IPS DF 4.7 (cell line): Measurements from ENCODE around the gene CEP135.
"Not testable (repeated sequence)": the region's sequence is repeated elsewhere in the genome, so short reads cannot be mapped to it uniquely, and the experiment has no call there.

Experiments used
- DNase-seq: peaks from one replicate; pipeline ENCODE4 v3.0.0-alpha.2; 2013; ENCODE audit warnings: low spot score; ENCODE audit errors: extremely low read depth

The CEP135 gene, protein sequence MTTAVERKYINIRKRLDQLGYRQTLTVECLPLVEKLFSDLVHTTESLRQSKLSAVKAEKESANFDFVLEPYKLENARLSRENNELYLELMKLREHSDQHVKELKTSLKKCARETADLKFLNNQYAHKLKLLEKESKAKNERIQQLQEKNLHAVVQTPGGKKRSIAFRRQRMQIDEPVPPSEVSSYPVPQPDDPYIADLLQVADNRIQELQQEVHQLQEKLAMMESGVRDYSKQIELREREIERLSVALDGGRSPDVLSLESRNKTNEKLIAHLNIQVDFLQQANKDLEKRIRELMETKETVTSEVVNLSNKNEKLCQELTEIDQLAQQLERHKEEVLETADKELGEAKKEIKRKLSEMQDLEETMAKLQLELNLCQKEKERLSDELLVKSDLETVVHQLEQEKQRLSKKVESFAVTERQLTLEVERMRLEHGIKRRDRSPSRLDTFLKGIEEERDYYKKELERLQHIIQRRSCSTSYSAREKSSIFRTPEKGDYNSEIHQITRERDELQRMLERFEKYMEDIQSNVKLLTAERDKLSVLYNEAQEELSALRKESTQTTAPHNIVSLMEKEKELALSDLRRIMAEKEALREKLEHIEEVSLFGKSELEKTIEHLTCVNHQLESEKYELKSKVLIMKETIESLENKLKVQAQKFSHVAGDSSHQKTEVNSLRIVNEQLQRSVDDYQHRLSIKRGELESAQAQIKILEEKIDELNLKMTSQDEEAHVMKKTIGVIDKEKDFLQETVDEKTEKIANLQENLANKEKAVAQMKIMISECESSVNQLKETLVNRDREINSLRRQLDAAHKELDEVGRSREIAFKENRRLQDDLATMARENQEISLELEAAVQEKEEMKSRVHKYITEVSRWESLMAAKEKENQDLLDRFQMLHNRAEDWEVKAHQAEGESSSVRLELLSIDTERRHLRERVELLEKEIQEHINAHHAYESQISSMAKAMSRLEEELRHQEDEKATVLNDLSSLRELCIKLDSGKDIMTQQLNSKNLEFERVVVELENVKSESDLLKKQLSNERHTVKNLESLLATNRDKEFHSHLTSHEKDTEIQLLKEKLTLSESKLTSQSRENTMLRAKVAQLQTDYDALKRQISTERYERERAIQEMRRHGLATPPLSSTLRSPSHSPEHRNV

DNA sequence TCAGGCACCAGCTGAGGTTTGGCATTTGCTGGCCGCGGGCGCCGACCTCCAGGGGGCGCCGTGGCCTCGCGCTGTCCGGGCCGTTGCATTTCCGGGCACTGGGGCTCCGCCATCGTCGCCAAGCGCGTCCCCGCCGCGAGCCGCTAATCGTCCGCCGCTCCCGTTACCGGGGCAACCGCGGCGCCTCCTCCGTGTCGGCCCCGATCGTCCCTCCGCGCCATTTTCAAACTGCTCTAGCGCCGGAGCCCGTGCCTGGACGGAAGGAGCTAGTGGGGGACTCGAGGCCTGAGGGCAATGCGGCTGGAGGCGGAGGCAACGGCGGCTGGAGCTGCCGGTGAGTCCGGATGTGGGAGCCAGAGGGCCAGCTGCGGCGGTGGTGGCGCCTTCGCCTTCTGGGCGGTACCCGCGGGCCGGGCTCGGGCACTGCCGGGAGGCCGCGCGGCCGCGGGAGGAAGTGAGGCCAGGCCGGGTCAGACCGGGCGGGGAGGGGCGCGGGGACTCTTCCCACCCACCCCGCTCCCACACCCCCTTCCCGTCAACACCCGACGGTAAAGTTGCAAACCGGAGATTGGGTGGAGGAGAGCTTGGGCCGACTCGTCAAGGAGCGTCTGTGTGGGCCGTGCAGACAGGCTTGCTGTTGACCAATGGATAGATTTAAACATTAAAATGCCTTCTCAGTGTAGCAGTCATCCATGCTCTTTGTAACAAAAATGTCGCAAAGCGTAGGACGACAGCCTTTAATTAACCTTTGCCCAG lies at the start of gene CEP135:
TSS of gene CEP135 (plus strand) at position 220 of the 756 bp plus-strand sequence. CDS start 3,186 bp downstream, outside the sequence.
- DNase-seq, result peak; percentile 76

DNA sequence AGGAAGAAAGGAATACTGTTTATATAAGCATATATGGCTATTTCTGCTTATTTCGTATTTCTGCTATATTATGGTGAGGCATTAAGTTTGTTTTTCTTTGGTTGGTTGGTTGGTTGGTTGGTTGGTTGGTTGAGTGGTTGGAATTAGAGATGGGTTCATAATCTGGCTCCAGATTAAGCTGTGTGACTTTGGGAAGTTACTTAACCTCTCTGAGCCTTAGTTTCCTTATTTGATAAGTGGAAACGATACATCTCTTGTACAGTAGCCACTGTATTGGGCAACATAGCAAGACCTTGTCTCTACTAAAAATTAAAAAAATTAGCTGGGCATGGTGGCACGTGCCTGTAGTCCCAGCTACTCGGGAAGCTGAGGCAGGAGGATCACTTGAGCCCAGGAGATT lies 46.1 kb upstream of the CEP135 start:
- DNase-seq, result no peak

DNA sequence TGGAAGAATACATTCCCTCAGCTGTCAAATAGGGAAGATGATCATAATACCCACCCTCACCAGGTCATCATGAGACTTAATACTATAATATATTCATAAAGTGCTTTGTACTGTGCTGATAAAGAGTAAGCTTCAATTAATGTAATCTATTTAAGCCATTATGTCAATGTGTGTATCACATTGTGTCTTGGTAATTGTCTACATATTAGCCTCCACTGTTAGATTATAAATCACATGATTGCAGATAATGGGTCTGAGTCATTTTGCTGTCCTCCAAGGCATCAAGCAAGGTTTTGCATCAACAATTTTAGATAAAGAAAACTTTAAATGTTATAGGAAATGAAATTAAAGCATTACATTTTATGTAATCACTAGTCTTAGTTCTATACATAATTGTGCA lies 45.2 kb upstream of the CEP135 start:
- DNase-seq, result no peak

DNA sequence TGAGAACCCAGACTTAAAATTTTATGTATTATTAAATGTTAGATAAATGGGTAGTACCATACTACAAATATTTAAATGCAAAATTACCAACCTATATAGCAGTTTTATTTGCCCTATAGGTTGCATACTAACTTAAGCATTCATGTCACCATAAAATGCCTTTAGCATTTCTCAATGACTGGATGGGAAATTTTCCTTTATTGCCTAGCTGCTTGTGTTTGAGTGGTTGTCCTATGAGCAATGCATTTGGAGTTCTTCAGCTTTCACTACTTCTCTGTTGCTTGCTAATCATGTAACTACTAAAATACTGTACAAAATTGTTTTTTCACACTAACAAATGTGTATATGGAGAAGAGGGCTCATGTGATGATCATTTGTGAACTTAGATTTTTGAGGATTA lies 44.2 kb upstream of the CEP135 start:
- no peak for DNase-seq

DNA sequence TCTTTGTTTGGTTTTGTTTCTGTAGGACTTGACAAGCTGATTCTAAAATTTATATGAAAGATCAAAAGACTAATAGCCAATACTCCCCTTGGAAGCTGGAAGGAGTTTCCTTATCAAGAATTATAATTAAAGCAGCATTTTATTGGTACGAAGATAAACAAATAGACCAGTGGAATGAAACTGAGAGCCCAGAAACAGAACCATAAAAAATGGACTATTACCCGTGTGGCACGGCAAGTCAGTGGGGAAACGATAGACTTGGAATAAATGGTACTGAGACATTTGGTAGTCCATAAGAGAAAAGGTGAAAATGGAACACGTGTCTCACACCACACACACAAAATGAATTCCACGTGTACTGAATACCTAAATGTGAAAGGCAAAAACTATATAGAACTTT lies 42.4 kb upstream of the CEP135 start:
- DNase-seq, result no peak

DNA sequence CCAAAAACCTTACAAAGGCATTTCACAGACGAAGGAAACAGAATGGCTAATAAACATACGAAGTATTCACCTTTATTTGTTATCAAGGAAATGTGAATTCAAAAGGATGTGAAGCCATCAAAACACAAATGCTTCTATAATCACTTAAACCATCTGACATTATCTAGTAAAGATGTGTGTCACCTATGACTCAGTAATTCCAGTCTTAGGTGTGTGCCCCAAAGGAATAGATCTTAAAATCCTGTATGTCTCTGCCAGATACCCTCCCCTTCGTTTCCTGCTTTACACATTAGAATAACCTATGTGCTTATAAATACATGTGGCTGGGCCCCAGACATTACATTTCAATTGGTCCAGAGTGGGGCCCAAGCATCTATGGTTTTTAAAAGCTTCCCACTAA lies 41.8 kb upstream of the CEP135 start:
- DNase-seq, result no peak

DNA sequence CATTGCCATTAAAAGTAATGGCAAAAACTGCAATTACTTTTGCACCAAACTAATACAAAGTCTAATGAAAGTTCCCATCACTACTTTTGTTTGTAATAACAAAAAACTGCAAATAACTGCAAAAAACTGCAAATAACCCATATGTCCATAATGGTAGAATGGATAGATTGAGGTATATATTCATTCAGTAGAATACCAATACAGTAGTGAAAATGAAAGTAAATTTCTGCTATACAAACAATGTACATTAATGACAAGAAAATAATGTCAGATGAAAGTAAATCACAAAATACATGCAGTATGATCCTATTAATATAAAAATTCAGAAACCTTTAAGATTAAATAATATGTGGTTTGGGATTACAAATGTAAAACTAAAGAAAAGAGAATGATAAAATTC lies 41.3 kb upstream of the CEP135 start:
- DNase-seq, result no peak

DNA sequence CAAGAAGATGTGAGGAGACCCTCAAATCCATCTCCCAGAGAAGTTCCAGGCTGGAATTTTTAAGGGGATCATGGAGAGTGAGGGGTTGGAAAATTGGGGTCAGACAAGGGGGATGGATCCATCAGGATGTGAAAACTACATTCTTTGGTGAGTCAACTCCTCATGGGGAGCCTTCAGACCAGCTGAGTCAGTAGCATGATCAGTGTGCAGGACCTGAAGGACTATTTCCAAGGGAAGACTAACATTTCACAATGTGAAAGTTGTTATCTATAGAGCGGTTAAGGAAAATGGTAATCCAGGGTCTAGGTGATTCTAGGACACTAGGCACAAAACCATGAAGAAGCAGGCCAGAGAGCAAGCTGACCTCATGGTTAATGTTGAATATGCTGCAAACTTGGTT lies 38.6 kb upstream of the CEP135 start:
- no peak for DNase-seq

DNA sequence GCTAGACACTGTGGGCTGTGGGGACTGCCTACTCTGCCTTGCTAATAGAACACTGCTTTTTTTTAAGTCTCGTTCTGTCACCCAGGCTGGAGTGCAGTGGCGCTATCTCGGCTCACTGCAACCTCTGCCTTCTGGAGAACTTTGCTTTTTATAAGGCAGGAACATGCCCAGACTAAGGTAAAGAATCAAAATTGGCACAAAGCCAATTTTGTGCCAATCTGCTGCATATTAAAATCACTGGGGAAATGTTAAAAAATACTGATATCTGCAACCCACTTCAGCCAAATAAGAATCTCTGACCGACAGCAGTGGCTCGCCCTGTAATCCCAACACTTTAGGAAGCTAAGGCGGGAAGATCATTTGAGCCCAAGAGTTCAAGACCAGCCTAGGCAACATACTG lies 36.5 kb upstream of the CEP135 start:
- DNase-seq, result no peak

DNA sequence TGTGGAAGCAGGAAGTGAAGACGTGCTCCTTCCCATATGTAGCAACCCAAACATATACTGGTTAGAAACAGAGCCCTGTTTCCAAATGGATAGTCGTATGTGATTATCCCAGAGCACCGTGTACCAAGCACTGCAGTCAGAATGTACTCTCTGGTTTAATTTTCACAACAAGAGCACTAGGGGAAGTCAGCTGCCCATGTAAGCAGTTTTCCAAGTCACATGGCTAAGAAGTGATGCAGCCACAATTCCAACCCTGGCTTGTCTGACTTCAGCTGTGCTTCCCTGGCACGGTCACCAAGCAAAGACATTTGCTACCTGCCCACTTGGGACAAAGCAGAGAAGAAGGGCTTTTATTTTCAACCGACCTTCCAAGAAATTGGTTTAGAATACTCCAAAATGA lies 28.2 kb upstream of the CEP135 start:
- DNase-seq, result no peak

DNA sequence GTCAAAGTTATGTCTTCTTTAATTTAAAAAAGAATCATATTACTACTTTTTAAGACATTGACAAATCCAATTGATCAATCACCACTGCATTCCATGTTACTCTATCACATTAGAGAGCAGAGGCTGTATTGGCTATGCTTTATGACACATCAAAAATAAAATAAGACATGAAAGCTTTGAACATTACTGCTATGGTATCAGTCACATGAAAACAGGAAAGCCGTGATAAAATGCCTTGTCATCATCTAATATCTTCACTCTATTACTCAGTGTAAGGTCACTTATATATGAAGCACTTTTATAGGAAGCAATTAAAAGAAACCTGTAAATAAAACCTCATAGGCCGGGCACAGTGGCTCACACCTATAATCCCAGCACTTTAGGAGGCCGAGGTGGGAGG lies 27.7 kb upstream of the CEP135 start:
- DNase-seq, result no peak

DNA sequence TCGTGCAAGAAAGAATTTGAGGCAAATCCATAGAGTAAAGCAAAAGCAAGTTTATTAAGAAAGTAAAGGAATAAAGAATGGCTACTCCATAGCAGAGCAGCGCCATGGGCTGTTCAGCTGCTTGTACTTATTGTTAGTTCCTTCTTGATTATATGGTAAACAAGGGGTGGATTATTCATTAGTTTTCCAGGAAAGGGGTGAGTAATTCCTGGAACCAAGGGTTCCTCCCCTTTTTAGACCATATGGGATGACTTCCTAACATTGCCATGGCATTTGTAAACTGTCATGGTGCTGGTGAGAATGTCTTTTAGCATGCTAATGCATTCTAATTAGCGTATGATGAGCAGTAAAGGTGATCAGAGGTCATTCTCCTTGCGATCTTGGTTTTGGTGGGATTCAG lies 23.5 kb upstream of the CEP135 start:
- DNase-seq, result no peak

DNA sequence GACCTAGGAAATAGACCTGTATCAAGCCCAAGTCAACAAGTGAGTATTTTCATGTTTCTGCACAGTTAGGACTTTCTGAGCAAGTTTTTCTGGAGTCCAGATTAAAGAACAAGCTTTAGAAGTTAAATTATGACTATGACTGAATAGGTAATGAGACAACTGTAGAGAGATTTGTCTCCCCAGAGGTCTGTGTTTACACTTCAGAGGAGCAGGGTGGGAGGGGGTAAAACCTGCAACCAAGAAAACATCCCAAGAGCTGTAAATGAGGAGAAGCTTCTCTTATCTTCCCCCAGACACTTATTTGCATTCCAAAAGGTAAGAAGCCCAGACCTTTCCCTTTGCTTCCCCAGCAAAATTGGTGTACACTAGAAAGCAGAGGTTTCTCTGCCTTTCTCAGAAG lies 22.1 kb upstream of the CEP135 start:
- no peak for DNase-seq

DNA sequence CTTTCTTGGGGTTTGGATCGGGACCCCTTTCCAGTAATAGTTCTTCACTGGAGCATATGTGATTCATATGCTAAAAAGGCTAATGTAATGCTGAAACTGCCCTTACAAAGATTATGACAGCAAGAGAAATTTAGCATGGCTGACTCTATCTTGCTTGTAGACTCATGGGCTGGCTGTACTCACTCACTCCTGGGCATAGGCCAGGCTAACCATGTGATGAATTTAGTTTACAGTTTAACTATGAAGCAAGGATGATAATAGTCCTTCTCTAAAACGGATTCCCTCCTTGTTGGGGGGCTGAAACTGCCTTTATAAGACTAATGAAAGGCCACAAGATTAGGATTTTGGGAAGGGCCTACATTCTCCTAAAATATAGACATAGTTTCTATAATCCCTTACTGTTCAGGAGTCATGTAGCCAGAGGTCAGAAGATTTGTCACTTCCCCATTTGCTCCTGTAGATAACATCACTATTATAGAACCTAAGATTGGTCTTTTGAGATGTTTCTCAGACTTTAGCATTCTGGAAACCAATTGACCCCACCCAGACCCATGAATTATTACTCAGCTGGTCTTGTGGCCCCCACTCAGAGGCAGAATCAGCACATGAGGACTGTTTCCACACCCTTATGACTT lies 20.8 kb upstream of the CEP135 start:
- no peak for DNase-seq

DNA sequence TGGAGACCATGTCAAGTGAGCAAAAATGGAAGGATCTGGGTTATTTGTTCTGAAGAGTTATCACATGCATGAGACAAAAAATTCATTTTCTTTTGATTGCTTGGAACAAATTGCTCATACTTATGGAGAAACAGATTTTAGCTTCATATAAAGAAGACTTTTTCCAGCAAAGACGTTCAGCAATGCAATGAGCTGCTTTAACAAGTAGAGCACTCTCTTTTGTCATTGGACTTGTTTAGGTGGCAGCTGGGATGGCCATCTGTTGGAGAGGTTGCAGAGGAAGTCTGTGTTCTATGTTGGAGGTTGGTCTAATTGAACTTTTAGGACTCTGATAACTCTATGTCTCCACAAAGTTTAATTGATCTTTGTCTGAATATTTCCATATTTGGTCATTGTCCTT lies 19.9 kb upstream of the CEP135 start:
- DNase-seq, result no peak

DNA sequence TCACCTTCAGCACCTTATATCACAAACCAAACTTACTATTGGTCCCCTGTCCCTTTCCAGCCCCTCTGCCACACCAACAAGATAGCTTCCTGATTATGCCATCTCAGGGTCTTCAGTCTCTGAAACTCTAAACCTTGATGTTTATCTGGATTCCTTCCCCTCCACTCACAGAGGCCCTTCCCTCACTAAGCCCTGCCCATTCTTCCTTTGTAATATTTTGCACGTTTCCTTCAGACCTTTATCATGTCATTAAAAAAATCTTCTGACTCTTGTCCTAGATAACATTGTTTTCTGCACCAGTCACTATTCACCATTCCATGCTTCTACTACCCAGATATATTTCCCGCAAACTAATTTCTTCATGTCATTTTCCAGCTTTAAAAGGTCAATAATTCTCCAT lies 17.7 kb upstream of the CEP135 start:
- DNase-seq, result no peak

DNA sequence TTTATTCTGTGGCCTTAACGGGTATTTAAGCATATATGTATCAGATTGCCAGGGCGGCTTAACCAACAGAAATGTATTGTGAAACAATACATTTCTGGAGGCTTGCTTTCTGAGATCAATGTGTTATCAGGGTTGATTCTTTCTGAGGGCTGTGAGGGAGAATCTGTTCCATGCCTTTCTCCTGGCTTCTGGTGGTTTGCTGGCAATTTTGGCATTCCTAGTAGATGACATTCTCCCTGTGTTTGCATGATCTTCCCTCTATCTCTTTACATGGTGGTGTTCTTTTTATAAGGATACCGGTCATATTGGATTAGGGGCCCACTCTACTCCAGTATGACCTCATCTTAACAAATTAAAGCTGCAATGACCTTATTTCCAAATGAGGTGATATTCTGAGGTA lies 16.9 kb upstream of the CEP135 start:
- DNase-seq, result no peak

DNA sequence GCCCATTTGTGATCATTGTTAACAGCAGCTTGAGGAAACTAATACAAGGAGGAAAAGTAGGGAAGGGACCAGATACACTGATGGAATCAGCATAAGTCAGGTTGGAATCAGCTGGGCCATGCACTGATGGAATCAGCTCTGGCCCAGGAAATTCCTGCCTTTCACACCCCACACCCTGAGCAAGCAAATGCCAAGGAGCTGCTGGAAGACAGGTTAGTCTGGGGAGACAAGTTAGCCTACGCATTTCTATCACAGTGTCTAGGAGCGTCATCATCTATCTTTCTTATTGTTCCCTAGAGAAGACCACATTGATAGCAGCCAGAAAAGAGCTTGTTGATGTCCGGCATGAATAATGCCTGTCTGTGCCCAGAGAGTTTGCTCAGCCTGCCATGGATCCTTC lies 16.2 kb upstream of the CEP135 start:
- no peak for DNase-seq

DNA sequence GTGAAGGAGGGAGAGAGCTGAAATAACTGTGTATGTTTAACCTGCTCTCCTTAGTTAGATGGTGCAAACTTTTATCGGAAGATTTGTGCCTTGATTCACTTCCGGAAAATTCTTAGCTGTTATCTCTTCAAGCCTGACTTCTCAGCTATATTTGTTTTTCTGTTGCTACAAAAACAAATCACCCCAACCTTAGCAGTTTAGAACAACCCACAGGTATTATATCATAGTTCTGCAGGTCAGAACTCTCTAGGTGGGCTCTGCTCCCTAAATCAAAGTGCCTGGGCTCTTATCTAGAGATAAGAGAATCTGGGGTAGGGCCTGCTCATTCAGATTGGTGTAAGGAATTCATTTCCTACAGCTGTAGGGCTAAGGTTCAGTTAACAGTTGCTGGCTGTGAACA lies 15.1 kb upstream of the CEP135 start:
- no peak for DNase-seq

DNA sequence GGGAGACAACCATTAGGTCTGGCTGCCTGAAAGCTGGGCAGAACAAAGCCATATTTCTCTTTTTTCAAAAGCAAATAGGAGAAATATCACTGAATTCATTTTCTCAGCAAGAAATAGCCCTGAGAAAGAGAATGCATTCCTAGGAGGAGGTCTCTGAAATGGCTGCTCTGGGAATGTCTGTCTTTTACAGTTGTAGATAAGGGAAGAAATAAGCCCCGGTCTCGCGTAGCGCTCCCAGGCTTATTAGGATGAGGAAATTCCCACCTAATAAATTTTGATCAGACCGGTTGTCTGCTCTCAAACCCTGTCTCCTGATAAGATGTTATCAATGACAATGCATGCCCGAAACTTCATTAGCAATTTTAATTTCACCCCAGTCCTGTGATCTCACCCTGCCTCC lies 12.8 kb upstream of the CEP135 start:
- DNase-seq, result not testable (repeated sequence)

DNA sequence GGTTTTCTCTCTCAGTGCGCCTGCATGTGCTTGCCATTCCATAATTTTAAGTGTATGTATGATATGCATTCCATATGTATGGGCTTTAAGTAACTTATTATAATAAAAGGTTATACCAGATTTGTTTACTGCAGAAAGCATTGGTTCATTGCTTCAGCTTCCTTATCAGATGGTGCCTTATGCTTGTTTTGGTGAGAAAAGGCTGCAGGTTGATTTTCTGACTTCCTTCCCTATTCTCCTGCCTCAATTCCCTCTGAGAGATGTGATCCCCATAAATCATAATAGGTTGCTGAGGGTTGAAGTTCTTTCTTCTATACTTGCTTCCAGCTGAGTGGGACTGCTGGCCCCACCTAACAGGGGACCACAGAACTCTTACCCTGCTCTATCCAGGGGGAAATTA lies 10.3 kb upstream of the CEP135 start:
- no peak for DNase-seq
